ENCODE data around the gene TMC7.
"Not testable (repeated sequence)": the region's sequence is repeated elsewhere in the genome, so short reads cannot be mapped to it uniquely, and the experiment has no call there.

TMC7 gene

GRCh38 chr16:18950469-18951185 is 33.1 kb upstream of the TMC7 start:
- no peak overlapping the region for H3K4me3 ChIP-seq (ENCODE audit: low read depth, low read length)
- ChIA-PET CTCF (no interaction called here), POLR2A (interaction anchor here (0.7 kb wide), 1 partner anchor 149 kb away, joined by 3 read pairs; the partner anchor contains the start of gene ARL6IP1)
- H3K36me3 ChIP-seq (ENCODE audit: control insufficient read depth in 2 of 2, insufficient read depth in 1 of 2, low read length in 2 of 2): no peaks in the 10 kb centered on the region
- no peak for TF ChIP-seq ZNF404 (tag by site-specific recombination; IDR thresholded peaks at IDR 0.05)
- no peaks in the 10 kb centered on the region for H3K9me3 ChIP-seq (ENCODE audit: control insufficient read depth, insufficient read depth, low read depth, low read length)
- H3K4me1 ChIP-seq (ENCODE audit: control insufficient read depth, insufficient read depth, low read length): 0 out of 2 replicates have a peak, but pooled peaks cover 2% of the 10 kb centered on the region
- H3K27ac ChIP-seq (ENCODE audit: extremely low read depth, low read depth, low read length): no peak overlapping the region

GRCh38 chr16:18953547-18953946 is 30.2 kb upstream of the TMC7 start:
- Histone ChIP-seq H3K27ac (ENCODE audit: extremely low read depth, low read depth, low read length) (no peak overlapping the region), H3K36me3 (ENCODE audit: control insufficient read depth in 2 of 2, insufficient read depth in 1 of 2, low read length in 2 of 2) (no peaks in the 10 kb centered on the region), H3K4me3 (ENCODE audit: low read depth, low read length) (no peak overlapping the region), H3K4me1 (ENCODE audit: control insufficient read depth, insufficient read depth, low read length) (no peaks in the 10 kb centered on the region), H3K9me3 (ENCODE audit: control insufficient read depth, insufficient read depth, low read depth, low read length) (no peaks in the 10 kb centered on the region)
- ChIA-PET CTCF (interaction anchor here (1.5 kb wide), 1 partner anchor 16 kb away, joined by 6 read pairs; no protein-coding TSS in a partner anchor), POLR2A (interaction anchor here (1.4 to 1.5 kb wide), 2 partner anchors 152 to 163 kb away, joined by 3 to 5 read pairs; partner anchors contain the start of genes ARL6IP1 and RPS15A)
- TF ChIP-seq, protein P1, sequence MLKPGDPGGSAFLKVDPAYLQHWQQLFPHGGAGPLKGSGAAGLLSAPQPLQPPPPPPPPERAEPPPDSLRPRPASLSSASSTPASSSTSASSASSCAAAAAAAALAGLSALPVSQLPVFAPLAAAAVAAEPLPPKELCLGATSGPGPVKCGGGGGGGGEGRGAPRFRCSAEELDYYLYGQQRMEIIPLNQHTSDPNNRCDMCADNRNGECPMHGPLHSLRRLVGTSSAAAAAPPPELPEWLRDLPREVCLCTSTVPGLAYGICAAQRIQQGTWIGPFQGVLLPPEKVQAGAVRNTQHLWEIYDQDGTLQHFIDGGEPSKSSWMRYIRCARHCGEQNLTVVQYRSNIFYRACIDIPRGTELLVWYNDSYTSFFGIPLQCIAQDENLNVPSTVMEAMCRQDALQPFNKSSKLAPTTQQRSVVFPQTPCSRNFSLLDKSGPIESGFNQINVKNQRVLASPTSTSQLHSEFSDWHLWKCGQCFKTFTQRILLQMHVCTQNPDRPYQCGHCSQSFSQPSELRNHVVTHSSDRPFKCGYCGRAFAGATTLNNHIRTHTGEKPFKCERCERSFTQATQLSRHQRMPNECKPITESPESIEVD (tag by site-specific recombination; IDR thresholded peaks at IDR 0.05): peak; percentile 71
- TF ChIP-seq ZEB2 (tag by site-specific recombination; IDR thresholded peaks at IDR 0.05) (no peak), ZBTB8A (tag by site-specific recombination; IDR thresholded peaks at IDR 0.05) (0 out of 2 replicates have a peak, but pooled peaks have one; percentile 20), ZIC2 (tag by site-specific recombination; IDR thresholded peaks at IDR 0.05) (peak; percentile 52), GLIS1 (tag by site-specific recombination; IDR thresholded peaks at IDR 0.05) (0 out of 2 replicates have a peak, but pooled peaks have one; percentile 19)

DNA sequence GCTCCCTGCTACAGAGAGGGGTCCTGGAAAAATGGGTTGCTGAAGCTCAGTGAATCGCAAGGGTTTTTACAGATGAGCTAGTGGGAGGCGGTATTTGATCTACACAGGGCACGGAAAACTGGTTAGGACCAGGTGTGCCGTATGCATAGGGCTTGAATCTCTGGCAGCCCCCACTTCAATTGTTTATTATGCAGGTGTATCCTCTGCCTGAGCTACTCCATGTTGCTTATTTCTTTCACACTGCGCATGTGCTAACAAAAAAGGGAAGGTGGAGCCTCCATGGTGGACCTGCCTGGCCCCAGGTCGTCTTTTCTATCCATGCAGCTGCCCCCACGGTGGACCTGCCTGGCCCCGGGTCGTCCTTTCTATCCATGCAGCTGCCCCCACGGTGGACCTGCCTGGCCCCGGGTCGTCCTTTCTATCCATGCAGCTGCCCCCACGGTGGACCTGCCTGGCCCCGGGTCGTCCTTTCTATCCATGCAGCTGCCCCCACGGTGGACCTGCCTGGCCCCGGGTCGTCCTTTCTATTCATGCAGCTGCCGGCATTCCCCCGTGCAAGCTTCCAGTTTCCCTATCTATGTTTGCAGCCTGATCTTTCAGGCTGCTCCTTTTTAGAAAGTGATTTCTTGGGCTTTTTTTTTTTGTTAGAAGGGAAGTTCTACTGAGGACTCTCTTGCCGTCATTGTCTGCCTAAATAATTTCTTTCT is 27.7 kb upstream of the TMC7 start:
- H3K36me3 ChIP-seq (ENCODE audit: control insufficient read depth in 2 of 2, insufficient read depth in 1 of 2, low read length in 2 of 2); H3K9me3 ChIP-seq (ENCODE audit: control insufficient read depth, insufficient read depth, low read depth, low read length); POLR2A ChIA-PET; H3K27ac ChIP-seq (ENCODE audit: extremely low read depth, low read depth, low read length); H3K4me3 ChIP-seq (ENCODE audit: low read depth, low read length); H3K4me1 ChIP-seq (ENCODE audit: control insufficient read depth, insufficient read depth, low read length): not testable (repeated sequence)
- CTCF ChIA-PET: interaction anchor here (0.7 to 0.8 kb wide), 2 partner anchors 10 to 154 kb away, joined by 3 read pairs; no protein-coding TSS in a partner anchor

DNA sequence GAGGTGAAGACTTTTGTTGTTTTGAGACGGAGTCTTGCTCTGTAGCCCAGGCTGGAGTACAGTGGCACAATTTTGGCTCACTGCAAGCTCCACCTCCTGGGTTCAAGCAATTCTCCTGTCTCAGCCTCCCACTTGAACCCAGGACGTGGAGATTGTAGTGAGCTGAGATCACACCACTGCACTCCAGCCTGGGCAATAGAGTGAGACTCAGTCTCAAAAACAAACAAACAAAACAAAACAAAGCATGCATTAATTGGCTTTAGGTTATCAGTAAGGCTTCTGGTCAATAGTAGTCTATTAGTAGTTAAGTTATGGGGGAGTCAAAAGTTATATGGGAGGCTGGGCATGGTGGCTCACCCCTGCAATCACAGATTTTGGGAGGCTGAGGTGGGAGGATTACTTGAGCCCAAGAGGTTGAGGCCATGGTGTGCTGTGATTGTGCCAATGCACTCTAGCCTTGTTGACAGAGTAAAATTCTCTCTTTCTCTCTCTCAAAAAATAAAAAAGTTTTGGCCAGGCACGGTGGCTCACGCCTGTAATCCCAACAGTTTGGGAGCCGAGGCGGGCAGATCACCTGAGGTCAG is 27.0 kb upstream of the TMC7 start:
- H3K9me3 ChIP-seq (ENCODE audit: control insufficient read depth, insufficient read depth, low read depth, low read length); H3K27ac ChIP-seq (ENCODE audit: extremely low read depth, low read depth, low read length); H3K36me3 ChIP-seq (ENCODE audit: control insufficient read depth in 2 of 2, insufficient read depth in 1 of 2, low read length in 2 of 2); H3K4me1 ChIP-seq (ENCODE audit: control insufficient read depth, insufficient read depth, low read length); H3K4me3 ChIP-seq (ENCODE audit: low read depth, low read length); POLR2A ChIA-PET: not testable (repeated sequence)
- CTCF ChIA-PET: interaction anchor here (0.6 to 3.2 kb wide), 2 partner anchors 12 to 222 kb away, joined by 5 to 14 read pairs; no protein-coding TSS in a partner anchor

- no peaks in the 10 kb centered on the region for H3K9me3 ChIP-seq (ENCODE audit: control insufficient read depth, insufficient read depth, low read depth, low read length)
- H3K4me3 ChIP-seq (ENCODE audit: low read depth, low read length): no peak overlapping the region
- ChIA-PET POLR2A (interaction anchor here (1.2 to 2.2 kb wide), 3 partner anchors 109 to 168 kb away, joined by 3 to 13 read pairs (median 8); partner anchors contain the start of genes ARL6IP1, COQ7 and RPS15A), CTCF (interaction anchor here (0.6 to 3.2 kb wide), 4 partner anchors 10 to 127 kb away, joined by 3 to 14 read pairs (median 8); partner anchors contain the start of gene TMC7)
- H3K36me3 ChIP-seq (ENCODE audit: control insufficient read depth in 2 of 2, insufficient read depth in 1 of 2, low read length in 2 of 2): no peaks in the 10 kb centered on the region
- H3K27ac ChIP-seq (ENCODE audit: extremely low read depth, low read depth, low read length): no peak overlapping the region
- H3K4me1 ChIP-seq (ENCODE audit: control insufficient read depth, insufficient read depth, low read length): peaks cover 6% of the 10 kb centered on the region; the same call in 1 of the 2 replicates
- peak; percentile 78; the same call in 1 of the 2 replicates for TF ChIP-seq ZNF10 (tag by site-specific recombination; IDR thresholded peaks at IDR 0.05)
- no peak for TF ChIP-seq ZFP69B (tag by site-specific recombination; IDR thresholded peaks at IDR 0.05)
- TF ChIP-seq BCL11A (tag by site-specific recombination; IDR thresholded peaks at IDR 0.05; ENCODE audit: low read depth): no peak
- no peak for TF ChIP-seq TRIM28 (IDR thresholded peaks at IDR 0.05; ENCODE audit: borderline replicate concordance, low read length)
- no peak for TF ChIP-seq ZNF701 (tag by site-specific recombination; IDR thresholded peaks at IDR 0.05)
- TF ChIP-seq ZNF623 (tag by site-specific recombination; IDR thresholded peaks at IDR 0.05): no peak
- TF ChIP-seq ZNF202 (tag by site-specific recombination; IDR thresholded peaks at IDR 0.05; ENCODE audit: borderline replicate concordance): no peak
- TF ChIP-seq SP3 (tag by site-specific recombination; IDR thresholded peaks at IDR 0.05): 0 out of 2 replicates have a peak, but pooled peaks have one; percentile 12
- TF ChIP-seq ZNF184 (tag by site-specific recombination; IDR thresholded peaks at IDR 0.05): no peak
- no peak for TF ChIP-seq ZNF670 (tag by site-specific recombination; IDR thresholded peaks at IDR 0.05; ENCODE audit: low read depth)
- peak; percentile 25; the same call in 1 of the 2 replicates for TF ChIP-seq ZEB2 (tag by site-specific recombination; IDR thresholded peaks at IDR 0.05)
These were observed 25.1 kb upstream of the TMC7 start for GRCh38 chr16:18958621-18959029.

Data from HEK293 (cell line).